Fibroblast of the aortic adventitia (primary cell): ENCODE results near the gene TMTC1. TPM values are rescaled to one million over a fixed set of nuclear protein-coding genes. Genes with fewer than 3 reads are reported as not detected.
A peak's percentile ranks its signal among the peaks of the same experiment; 100 is the strongest.

Source experiments
- DNase-seq: peaks from one replicate; pipeline ENCODE4 v3.0.0-alpha.2; 2010; ENCODE audit warnings: low read depth
- H3K4me3 ChIP-seq: 2 replicates; pipeline ENCODE4 v1.5.1; 2011; ENCODE audit warnings: low read depth, mild to moderate bottlenecking, control low read depth, low read length, moderate library complexity
- CTCF ChIP-seq: IDR thresholded peaks from 2 replicates; pipeline ENCODE4 v1.5.1; 2011; ENCODE audit warnings: mild to moderate bottlenecking, low read length, control low read depth, inconsistent platforms; ENCODE audit not compliant: insufficient read depth
- total RNA-seq: library from RNA; depleted of rRNA; stranded (reverse); fragments of >200 nt; gene quantifications from 2 replicates; pipeline ENCODE4 v1.2.3, GENCODE V29; 2012; ENCODE audit warnings: low replicate concordance

TMTC1 gene
- total RNA-seq, 1 donor = 54.9 TPM

GRCh38 chr12:29620030-29620429 is 163.7 kb downstream of the TMTC1 start:
- no peak for DNase-seq
- H3K4me3 ChIP-seq = no peak overlapping the region
- no peak for TF ChIP-seq CTCF

- H3K4me3 ChIP-seq = no peak overlapping the region
- no peak for TF ChIP-seq CTCF
- DNase-seq = no peak
Measured at GRCh38 chr12:29617407-29617803, 166.3 kb downstream of the TMTC1 start.

GRCh38 chr12:29616664-29617406 is 166.9 kb downstream of the TMTC1 start:
- TF ChIP-seq CTCF = no peak
- peak; percentile 60 for DNase-seq
- no peak overlapping the region for H3K4me3 ChIP-seq

- H3K4me3 ChIP-seq = no peak overlapping the region
- no peak for TF ChIP-seq CTCF
- peak; percentile 69 for DNase-seq
Measured at GRCh38 chr12:29614694-29615325, 168.9 kb downstream of the TMTC1 start.

- DNase-seq = no peak
- no peak for TF ChIP-seq CTCF
Measured at GRCh38 chr12:29612912-29613311, 170.8 kb downstream of the TMTC1 start.

GRCh38 chr12:29611906-29612305 is 171.8 kb downstream of the TMTC1 start:
- no peak for TF ChIP-seq CTCF
- peak; percentile 80 for DNase-seq
- no peak overlapping the region for H3K4me3 ChIP-seq

More at GRCh38 chr12:29612912-29613311, 170.8 kb downstream of the TMTC1 start:
- no peak overlapping the region for H3K4me3 ChIP-seq
